TTC549 (cell line): ENCODE results near the gene ISG15.
"Not testable (repeated sequence)": the region's sequence is repeated elsewhere in the genome, so short reads cannot be mapped to it uniquely, and the experiment has no call there.

Source experiments
- FAIRE-seq: peaks from 2 replicates; lab custom pipeline; 2012; peaks lifted over from hg19 to GRCh38; lab: Jason Lieb, UNC

Gene ISG15

GRCh38 chr1:995665-996633 lies 17.3 kb upstream of the ISG15 start:
- FAIRE-seq, result no peak

GRCh38 chr1:996851-997712 lies 16.2 kb upstream of the ISG15 start:
- no peak for FAIRE-seq

- no peak for FAIRE-seq
Measured at GRCh38 chr1:997713-997992, 15.6 kb upstream of the ISG15 start.

- FAIRE-seq, result no peak
Measured at GRCh38 chr1:997993-998744, 15.1 kb upstream of the ISG15 start.

GRCh38 chr1:998745-998994 lies 14.6 kb upstream of the ISG15 start:
- FAIRE-seq, result no peak

GRCh38 chr1:998995-999724 lies 14.1 kb upstream of the ISG15 start:
- FAIRE-seq, result no peak

GRCh38 chr1:999725-1000356 lies 13.5 kb upstream of the ISG15 start, which contains the start of gene HES4:
Gene HES4, minus strand, starts transcription at chr1:1000097. Its CDS starts 124 bp downstream, at chr1:999973.
- FAIRE-seq, result no peak

GRCh38 chr1:1000357-1001056 lies 12.8 kb upstream of the ISG15 start:
- FAIRE-seq, result no peak

- no peak for FAIRE-seq
Measured at GRCh38 chr1:1001057-1001783, 12.1 kb upstream of the ISG15 start.

GRCh38 chr1:1003618-1004419 lies 9.5 kb upstream of the ISG15 start:
- no peak for FAIRE-seq

GRCh38 chr1:1004420-1004779 lies 8.9 kb upstream of the ISG15 start:
- FAIRE-seq, result no peak

GRCh38 chr1:1004780-1005697 lies 8.3 kb upstream of the ISG15 start:
- FAIRE-seq, result no peak

- no peak for FAIRE-seq
Measured at GRCh38 chr1:1005774-1006304, 7.5 kb upstream of the ISG15 start.

GRCh38 chr1:1006305-1007159 lies 6.8 kb upstream of the ISG15 start:
- no peak for FAIRE-seq

GRCh38 chr1:1010131-1010530 lies 3.2 kb upstream of the ISG15 start:
- not testable (repeated sequence) for FAIRE-seq

- FAIRE-seq, result no peak
Measured at GRCh38 chr1:1011396-1011949, 1.8 kb upstream of the ISG15 start.

GRCh38 chr1:1012736-1013104 lies 577 bp upstream of the ISG15 start:
- not testable (repeated sequence) for FAIRE-seq
